Neural crest cell (in vitro differentiated cells): ENCODE data around the gene FRMD4B. TPM values are rescaled to one million over a fixed set of nuclear protein-coding genes. Genes with fewer than 3 reads are reported as not detected.

Source experiments
- DNase-seq: peaks from one replicate; pipeline ENCODE4 v3.0.0; 2021; ENCODE audit warnings: low read depth, mixed read lengths, low spot score
- H3K27ac Mint-ChIP-seq: one replicate; pipeline ENCODE4 v1.8.0; 2021; ENCODE audit warnings: mild to moderate bottlenecking, mixed read lengths; ENCODE audit not compliant: unreplicated experiment
- H3K27me3 Mint-ChIP-seq: 2 replicates; pipeline ENCODE4 v1.8.0; 2021; ENCODE audit warnings: low read depth, mild to moderate bottlenecking, mixed read lengths
- H3K36me3 Mint-ChIP-seq: 2 replicates; pipeline ENCODE4 v1.8.0; 2021; ENCODE audit warnings: low read depth, mild to moderate bottlenecking, mixed read lengths
- H3K4me1 Mint-ChIP-seq: 2 replicates; pipeline ENCODE4 v1.8.0; 2021; ENCODE audit warnings: mixed read lengths
- H3K4me3 Mint-ChIP-seq: one replicate; pipeline ENCODE4 v1.8.0; 2021; ENCODE audit warnings: mild to moderate bottlenecking, mixed read lengths
- H3K9me3 Mint-ChIP-seq: 2 replicates; pipeline ENCODE4 v1.8.0; 2021; ENCODE audit warnings: mixed read lengths
- total RNA-seq: library from RNA; stranded (reverse); gene quantifications from 2 replicates; pipeline ENCODE4 v1.2.1, GENCODE V29; 2021
- TF ChIP-seq, protein P1 (sequence below): fragments of 200-600 bp; sonication (generic); conservative IDR thresholded peaks from 2 replicates; pipeline ENCODE4 v1.5.0; 2021; ENCODE audit warnings: antibody characterized with exemption, mild to moderate bottlenecking

The FRMD4B gene
- total RNA-seq, 1 donor from 2014 or later: 17.2 TPM

DNA sequence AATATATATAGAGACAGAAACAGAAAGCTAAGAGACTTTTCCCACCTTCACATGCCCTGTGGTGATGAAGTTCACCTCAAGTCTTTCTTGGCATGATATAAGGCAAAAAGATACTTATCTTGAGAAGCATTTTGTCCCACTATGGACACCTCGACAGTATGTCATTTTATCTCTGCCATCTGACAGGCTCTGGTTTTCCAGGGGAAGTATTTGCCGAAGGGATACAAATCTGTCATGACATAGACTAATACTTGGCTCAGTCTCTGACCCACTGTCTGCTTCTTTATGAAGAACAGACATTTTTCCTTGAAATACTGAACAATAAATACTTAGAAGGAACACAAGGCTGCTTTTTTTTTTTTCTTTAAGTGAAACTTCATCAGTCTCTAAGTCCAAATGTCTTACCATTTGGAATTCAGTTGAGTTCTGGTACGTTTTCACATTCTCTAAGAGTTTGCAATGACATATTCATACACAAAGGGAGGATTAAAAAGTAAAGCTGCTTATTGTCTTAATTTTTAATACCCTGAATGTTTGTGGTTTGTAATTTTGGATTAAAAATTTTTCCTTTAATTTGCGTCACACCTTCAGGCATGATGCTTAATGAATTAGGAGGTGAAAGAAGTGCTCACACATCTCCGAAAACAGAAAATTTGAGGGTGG, 175.7 kb downstream of the FRMD4B start:
- Mint-ChIP-seq H3K4me3 (no peak overlapping the region), H3K27me3 (no peaks in the 10 kb centered on the region), H3K4me1 (peaks cover 13% of the 10 kb centered on the region), H3K36me3 (no peaks in the 10 kb centered on the region), H3K27ac (no peak overlapping the region), H3K9me3 (no peaks in the 10 kb centered on the region)
- TF ChIP-seq, protein P1, sequence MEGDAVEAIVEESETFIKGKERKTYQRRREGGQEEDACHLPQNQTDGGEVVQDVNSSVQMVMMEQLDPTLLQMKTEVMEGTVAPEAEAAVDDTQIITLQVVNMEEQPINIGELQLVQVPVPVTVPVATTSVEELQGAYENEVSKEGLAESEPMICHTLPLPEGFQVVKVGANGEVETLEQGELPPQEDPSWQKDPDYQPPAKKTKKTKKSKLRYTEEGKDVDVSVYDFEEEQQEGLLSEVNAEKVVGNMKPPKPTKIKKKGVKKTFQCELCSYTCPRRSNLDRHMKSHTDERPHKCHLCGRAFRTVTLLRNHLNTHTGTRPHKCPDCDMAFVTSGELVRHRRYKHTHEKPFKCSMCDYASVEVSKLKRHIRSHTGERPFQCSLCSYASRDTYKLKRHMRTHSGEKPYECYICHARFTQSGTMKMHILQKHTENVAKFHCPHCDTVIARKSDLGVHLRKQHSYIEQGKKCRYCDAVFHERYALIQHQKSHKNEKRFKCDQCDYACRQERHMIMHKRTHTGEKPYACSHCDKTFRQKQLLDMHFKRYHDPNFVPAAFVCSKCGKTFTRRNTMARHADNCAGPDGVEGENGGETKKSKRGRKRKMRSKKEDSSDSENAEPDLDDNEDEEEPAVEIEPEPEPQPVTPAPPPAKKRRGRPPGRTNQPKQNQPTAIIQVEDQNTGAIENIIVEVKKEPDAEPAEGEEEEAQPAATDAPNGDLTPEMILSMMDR: no peak
- no peak for DNase-seq

DNA sequence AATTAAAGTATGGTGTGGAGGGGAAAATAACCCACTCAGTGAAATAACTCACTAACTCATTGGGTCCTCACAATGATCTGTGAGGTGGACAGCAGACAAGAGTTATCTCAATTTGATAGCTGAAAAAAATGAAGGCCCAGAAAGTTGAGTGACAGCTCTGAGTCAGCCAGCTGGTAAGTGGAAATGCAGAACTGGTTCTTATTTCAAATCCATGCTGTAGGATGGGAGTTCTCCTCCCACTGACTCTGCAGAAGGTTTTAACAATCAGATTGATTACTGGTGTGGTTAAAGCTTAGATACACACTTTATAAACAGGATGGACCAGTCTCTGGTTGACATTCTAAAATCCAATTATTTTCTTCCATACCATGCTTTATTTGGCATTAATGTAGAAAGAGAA, 176.5 kb downstream of the FRMD4B start:
- Mint-ChIP-seq H3K36me3 (no peaks in the 10 kb centered on the region), H3K4me3 (no peak overlapping the region), H3K4me1 (peaks cover 13% of the 10 kb centered on the region), H3K27ac (no peak overlapping the region), H3K27me3 (no peaks in the 10 kb centered on the region), H3K9me3 (no peaks in the 10 kb centered on the region)
- TF ChIP-seq, protein P1: no peak
- no peak for DNase-seq

DNA sequence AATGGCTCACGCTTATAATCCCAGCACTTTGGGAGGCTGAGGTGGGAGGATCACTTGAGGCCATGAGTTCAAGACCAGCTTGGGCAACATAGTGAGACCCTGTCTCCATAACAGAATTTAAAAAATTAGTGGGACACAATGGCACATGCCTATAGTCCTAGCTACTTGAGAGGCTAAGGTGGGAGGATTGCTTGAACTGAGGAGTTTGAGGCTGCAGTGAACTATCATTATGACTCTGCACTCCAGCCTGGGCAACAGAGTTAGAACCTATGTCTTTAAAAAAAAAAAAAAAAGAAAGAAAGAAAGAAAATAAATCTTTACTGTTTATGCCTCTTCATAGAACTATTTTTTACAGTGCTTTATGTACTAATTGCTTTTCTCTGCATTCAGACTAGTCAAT, 178.9 kb downstream of the FRMD4B start:
- no peak for DNase-seq
- Mint-ChIP-seq H3K9me3 (no peaks in the 10 kb centered on the region), H3K27ac (no peak overlapping the region), H3K4me1 (peaks cover 6% of the 10 kb centered on the region), H3K27me3 (no peaks in the 10 kb centered on the region), H3K36me3 (no peaks in the 10 kb centered on the region), H3K4me3 (no peak overlapping the region)
- TF ChIP-seq, protein P1: no peak

DNA sequence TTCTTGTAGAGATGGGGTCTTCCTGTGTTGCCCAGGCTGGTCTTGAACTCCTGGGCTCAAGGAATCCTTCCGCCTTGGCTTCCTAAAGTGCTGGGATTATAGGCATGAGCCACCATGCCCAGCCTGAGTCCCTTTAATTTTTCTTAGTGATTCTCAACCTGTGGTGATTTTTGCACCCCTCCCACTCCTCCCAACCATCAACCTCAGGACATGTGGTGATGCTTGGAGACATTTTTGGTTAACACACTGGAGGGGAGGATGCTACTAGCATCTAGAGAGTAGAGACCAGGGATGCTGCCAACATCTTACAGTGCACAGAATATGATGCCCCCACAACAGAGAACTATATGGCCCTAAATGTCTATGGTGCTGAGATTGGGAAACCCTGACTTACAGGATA, 180.5 kb downstream of the FRMD4B start:
- Mint-ChIP-seq H3K36me3 (no peaks in the 10 kb centered on the region), H3K27me3 (no peaks in the 10 kb centered on the region), H3K27ac (no peak overlapping the region), H3K4me3 (no peak overlapping the region), H3K4me1 (peaks cover 7% of the 10 kb centered on the region), H3K9me3 (no peaks in the 10 kb centered on the region)
- TF ChIP-seq, protein P1: no peak
- no peak for DNase-seq

DNA sequence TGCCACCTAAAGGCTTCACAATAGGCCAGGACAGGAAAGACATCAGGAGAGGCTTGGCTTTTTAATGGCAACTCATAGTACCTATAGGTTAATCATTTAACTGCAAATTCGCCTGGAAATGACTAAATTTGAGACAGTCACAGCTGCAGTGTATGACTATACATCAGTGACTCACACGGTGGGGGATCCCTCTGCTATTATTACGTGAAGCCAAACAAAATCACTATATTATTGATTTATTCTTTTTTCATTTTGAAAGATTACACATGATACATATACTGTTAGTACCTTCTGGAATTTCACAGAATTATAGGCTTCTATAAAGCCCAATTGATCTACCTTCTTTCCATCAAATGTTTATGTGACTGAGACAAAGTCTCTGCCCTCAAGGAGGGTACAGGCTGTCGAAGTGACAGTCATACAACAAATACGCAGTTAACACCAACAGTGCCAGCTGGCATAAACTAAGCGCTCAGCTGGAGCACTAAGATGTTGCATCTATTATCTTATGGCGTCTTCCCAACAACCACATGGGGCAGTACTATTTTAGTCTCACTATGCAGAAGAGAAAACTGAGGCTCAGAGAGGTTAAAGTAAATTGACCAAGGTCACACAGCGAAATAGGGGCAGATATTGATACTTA, 181.5 kb downstream of the FRMD4B start:
- Mint-ChIP-seq H3K27me3 (no peaks in the 10 kb centered on the region), H3K4me1 (peaks cover 9% of the 10 kb centered on the region), H3K27ac (no peak overlapping the region), H3K36me3 (no peaks in the 10 kb centered on the region), H3K9me3 (no peaks in the 10 kb centered on the region), H3K4me3 (no peak overlapping the region)
- TF ChIP-seq, protein P1: no peak
- no peak for DNase-seq
